GM21381 (cell line): ENCODE results near the gene IFNA8.
"Not testable (repeated sequence)": the region's sequence is repeated elsewhere in the genome, so short reads cannot be mapped to it uniquely, and the experiment has no call there.

Source experiments
- ATAC-seq: cut with Tn5 transposase; IDR thresholded peaks from one replicate; pipeline ENCODE4 v1.9.1; 2021; ENCODE audit warnings: mild to moderate bottlenecking, moderate library complexity; ENCODE audit not compliant: unreplicated experiment

IFNA8 gene

GRCh38 chr9:21415493-21416267 is 6.8 kb downstream of the IFNA8 start:
- ATAC-seq, result no peak

- ATAC-seq, result no peak
Observed at GRCh38 chr9:21428235-21428634, 19.3 kb downstream of the IFNA8 start.

- ATAC-seq, result no peak
Observed at GRCh38 chr9:21429191-21429590, 20.3 kb downstream of the IFNA8 start.

- ATAC-seq, result peak; percentile 47
Observed at GRCh38 chr9:21432672-21433425, 23.9 kb downstream of the IFNA8 start.

- ATAC-seq, result no peak
Observed at GRCh38 chr9:21434202-21435014, 25.5 kb downstream of the IFNA8 start.

- not testable (repeated sequence) for ATAC-seq
Observed at GRCh38 chr9:21435015-21435383, 26.1 kb downstream of the IFNA8 start.

- ATAC-seq, result no peak
Observed at GRCh38 chr9:21440139-21440538, 31.2 kb downstream of the IFNA8 start, which contains the start of gene IFNA1. IFNA1 (plus strand) TSS chr9:21440439; CDS start chr9:21440508, 69 bp downstream.

- peak; percentile 92 for ATAC-seq
Observed at GRCh38 chr9:21443849-21444625, 35.1 kb downstream of the IFNA8 start.

GRCh38 chr9:21449312-21449711 is 40.4 kb downstream of the IFNA8 start:
- ATAC-seq, result not testable (repeated sequence)

- no peak for ATAC-seq
Observed at GRCh38 chr9:21450733-21451394, 41.9 kb downstream of the IFNA8 start.

GRCh38 chr9:21452681-21453080 is 43.8 kb downstream of the IFNA8 start:
- ATAC-seq, result no peak

GRCh38 chr9:21454149-21454548 is 45.2 kb downstream of the IFNA8 start:
- ATAC-seq, result no peak

GRCh38 chr9:21455320-21455719 is 46.4 kb downstream of the IFNA8 start:
- ATAC-seq, result peak; percentile 74
